Stimulated activated effector memory CD8-positive, alpha-beta T cell treated with anti-CD3 and anti-CD28 coated beads, Interleukin-12 subunit alpha, Interleukin-12 subunit beta, amount 100 ng/mL, for 72 hours (primary cell): ENCODE measurements around the gene FHIT.

ENCODE experiments used
- ATAC-seq: fragments of 150-1000 bp; cut with Tn5 transposase; 2 replicates; pipeline ENCODE4 v1.10.0; 2021
- DNase-seq, 2 donors: peaks; one replicate each; pipeline ENCODE4 v3.0.0; 2021 to 2022; ENCODE audit warnings: low spot score in 2 of 2
- H3K27ac Mint-ChIP-seq: one replicate; pipeline ENCODE4 v1.8.0; 2022; ENCODE audit warnings: mild to moderate bottlenecking, mixed read lengths
- H3K36me3 Mint-ChIP-seq: one replicate; pipeline ENCODE4 v1.8.0; 2022; ENCODE audit warnings: mild to moderate bottlenecking, mixed read lengths
- H3K4me1 Mint-ChIP-seq: one replicate; pipeline ENCODE4 v1.8.0; 2022; ENCODE audit warnings: mixed read lengths
- H3K4me3 Mint-ChIP-seq: one replicate; pipeline ENCODE4 v1.8.0; 2022; ENCODE audit warnings: mild to moderate bottlenecking, mixed read lengths
- H3K9me3 Mint-ChIP-seq: one replicate; pipeline ENCODE4 v1.8.0; 2022; ENCODE audit warnings: mixed read lengths

The FHIT gene

DNA sequence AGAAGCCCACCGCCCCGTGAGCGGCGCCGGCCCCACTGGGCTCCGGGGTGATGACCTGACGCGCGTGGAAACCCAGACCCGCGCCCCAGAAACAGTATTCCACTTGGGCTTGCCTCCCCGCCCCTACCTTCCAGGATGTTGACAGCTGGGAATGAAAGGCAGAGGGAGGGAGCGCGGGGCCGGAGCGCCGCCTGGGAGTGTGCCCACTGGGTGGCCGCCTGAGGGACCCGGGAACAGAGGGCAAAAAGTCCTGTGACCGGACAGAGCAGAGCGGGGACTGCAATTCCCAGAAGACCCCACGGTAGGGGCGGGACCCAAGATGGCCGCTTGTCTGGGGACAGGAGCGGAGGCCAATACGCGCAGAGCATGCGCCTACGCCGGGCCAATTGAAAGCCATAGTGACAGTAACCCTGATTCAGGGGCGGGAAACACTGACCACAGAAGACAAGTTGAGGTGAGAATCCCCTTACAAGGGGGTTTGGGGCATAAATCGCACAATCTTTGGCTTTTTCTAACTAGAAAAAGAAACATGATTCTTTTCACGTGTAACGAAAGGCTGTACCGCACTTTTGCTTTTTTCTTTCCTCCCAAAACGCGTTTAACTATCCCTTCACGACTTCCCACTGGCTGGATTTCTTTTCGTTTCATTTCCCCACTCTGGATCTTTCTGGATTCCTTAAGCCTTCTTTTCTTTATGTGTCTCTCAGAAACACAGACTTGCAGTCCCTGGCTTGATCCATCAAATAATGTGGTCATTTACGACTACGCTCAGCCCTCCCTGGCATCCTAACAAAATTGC lies at the start of gene FHIT:
TSS of gene FHIT (minus strand) at position 279 of the 799 bp plus-strand sequence.
- Mint-ChIP-seq H3K4me1 (peaks cover 20% of the 10 kb centered on the region), H3K27ac (peak within 1 kb of the TSS; percentile 85), H3K36me3 (no peaks in the 10 kb centered on the region), H3K4me3 (peak within 1 kb of the TSS; percentile 70), H3K9me3 (no peaks in the 10 kb centered on the region)
- peak; percentile 97 for ATAC-seq
- DNase-seq: peak; percentile 68 to 86

DNA sequence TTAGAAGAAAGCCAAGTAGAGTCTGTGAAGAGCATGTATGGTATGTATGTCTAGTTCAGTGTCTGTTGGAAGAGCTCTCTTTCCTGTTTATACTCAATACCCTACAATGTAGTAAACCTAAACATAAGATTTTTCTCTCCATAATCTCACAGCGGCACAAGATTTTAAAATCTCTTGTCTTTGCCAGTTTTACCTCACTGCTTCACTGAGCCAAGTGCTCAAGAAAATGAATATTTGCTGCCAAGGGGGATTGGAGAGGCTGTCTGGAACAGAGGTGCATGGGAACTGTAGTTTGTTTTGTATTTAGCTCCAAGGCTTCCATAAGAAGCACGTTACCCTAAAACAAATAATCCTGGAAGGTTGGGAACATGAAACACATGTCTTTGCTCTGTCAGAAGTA lies 49.5 kb upstream of the FHIT start:
- DNase-seq (no peak), ATAC-seq (no peak)
- H3K9me3 Mint-ChIP-seq: peaks cover under 1% of the 10 kb centered on the region
- H3K36me3 Mint-ChIP-seq: no peaks in the 10 kb centered on the region
- no peak overlapping the region for H3K4me3 Mint-ChIP-seq
- no peak overlapping the region for H3K27ac Mint-ChIP-seq
- no peaks in the 10 kb centered on the region for H3K4me1 Mint-ChIP-seq

DNA sequence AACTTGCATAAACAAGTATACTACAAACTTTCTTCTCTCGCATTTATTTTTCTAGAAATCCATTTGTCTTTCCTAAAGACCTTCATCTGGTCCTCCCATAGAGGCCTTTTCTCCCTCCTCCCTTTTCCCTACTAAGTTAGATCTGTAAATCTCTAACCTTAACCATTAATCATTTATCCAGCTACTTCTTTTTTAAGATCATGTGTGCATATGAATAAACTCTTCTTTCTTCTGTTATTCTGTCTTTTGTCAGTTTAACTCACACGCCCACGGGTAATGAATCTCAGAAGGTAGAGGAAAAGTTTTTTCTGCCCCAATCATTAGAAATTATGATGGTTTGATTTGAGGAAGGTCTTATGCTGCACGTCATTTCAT lies 48.7 kb upstream of the FHIT start:
- no peaks in the 10 kb centered on the region for H3K9me3 Mint-ChIP-seq
- H3K36me3 Mint-ChIP-seq: no peaks in the 10 kb centered on the region
- no peak overlapping the region for H3K4me3 Mint-ChIP-seq
- no peak for ATAC-seq
- H3K4me1 Mint-ChIP-seq: no peaks in the 10 kb centered on the region
- no peak overlapping the region for H3K27ac Mint-ChIP-seq
- DNase-seq: no peak

DNA sequence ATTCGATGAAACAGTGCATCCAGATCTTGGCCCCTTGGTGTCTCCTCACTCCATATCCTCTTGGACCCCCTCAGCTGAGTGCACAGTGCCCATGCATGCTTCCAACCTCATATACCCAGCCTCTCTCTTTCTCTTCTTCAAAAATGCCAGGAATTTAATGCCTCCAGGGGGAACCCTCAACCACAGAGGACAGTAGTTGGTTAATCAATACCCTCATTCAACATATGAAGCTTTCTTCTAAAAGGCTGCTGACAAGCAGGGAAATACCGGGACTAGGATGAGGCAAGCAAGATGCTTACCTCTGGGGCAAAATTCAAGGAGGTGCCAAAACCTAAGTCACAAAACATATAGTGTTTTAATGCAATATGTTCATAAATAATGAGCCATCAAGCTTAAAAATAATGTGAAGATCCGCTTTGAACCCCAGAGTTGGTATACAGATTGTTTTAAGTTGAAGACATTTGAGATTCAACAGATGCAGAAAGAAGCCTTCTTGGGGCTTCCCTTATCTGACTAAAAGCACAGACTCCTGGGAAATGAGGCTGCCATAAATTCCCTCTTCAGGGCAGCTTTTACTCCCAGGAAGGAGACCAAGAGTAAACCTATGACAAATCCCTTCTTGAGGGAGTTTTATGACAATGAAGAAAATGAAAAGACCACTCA lies 48.2 kb upstream of the FHIT start:
- Mint-ChIP-seq H3K4me1 (no peaks in the 10 kb centered on the region), H3K36me3 (no peaks in the 10 kb centered on the region), H3K4me3 (no peak overlapping the region), H3K27ac (no peak overlapping the region), H3K9me3 (no peaks in the 10 kb centered on the region)
- no peak for DNase-seq
- ATAC-seq: no peak

DNA sequence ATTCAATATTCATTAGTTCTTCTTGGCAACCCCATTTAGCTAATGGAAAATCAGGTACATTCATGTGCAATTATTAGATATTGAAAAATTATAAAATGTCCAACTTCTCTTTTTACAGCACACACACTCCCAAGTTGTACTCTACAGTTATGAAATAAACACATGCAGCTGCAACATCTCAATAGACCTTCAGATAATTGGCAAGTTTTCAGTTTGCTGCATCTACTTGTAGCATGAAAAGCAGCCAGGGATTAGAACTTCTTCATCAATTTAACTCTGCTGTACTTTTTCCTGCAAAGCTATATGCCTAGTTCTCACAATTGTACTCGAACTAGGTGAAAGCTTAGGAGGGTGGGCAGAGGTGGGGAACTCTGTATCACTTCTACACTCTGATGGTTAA lies 46.6 kb upstream of the FHIT start:
- no peak for DNase-seq
- no peaks in the 10 kb centered on the region for H3K4me1 Mint-ChIP-seq
- H3K9me3 Mint-ChIP-seq: no peaks in the 10 kb centered on the region
- H3K36me3 Mint-ChIP-seq: no peaks in the 10 kb centered on the region
- H3K27ac Mint-ChIP-seq: no peak overlapping the region
- no peak for ATAC-seq
- no peak overlapping the region for H3K4me3 Mint-ChIP-seq

GRCh38 chr3:61288446-61288845 lies 37.2 kb upstream of the FHIT start:
- no peak overlapping the region for H3K27ac Mint-ChIP-seq
- no peaks in the 10 kb centered on the region for H3K4me1 Mint-ChIP-seq
- DNase-seq (no peak), ATAC-seq (no peak)
- no peaks in the 10 kb centered on the region for H3K9me3 Mint-ChIP-seq
- H3K36me3 Mint-ChIP-seq: no peaks in the 10 kb centered on the region
- no peak overlapping the region for H3K4me3 Mint-ChIP-seq

- Mint-ChIP-seq H3K27ac (no peak overlapping the region), H3K4me1 (no peaks in the 10 kb centered on the region), H3K4me3 (no peak overlapping the region), H3K36me3 (no peaks in the 10 kb centered on the region), H3K9me3 (no peaks in the 10 kb centered on the region)
- DNase-seq (no peak), ATAC-seq (no peak)
These were observed 32.6 kb upstream of the FHIT start for GRCh38 chr3:61283876-61284275.

- H3K4me3 Mint-ChIP-seq: no peak overlapping the region
- ATAC-seq: peak; percentile 40
- no peaks in the 10 kb centered on the region for H3K36me3 Mint-ChIP-seq
- no peaks in the 10 kb centered on the region for H3K4me1 Mint-ChIP-seq
- DNase-seq: no peak
- no peak overlapping the region for H3K27ac Mint-ChIP-seq
- H3K9me3 Mint-ChIP-seq: peaks cover 3% of the 10 kb centered on the region
These were observed 27.5 kb upstream of the FHIT start for GRCh38 chr3:61278713-61279112.

- ATAC-seq: no peak
- DNase-seq: no peak
- no peaks in the 10 kb centered on the region for H3K4me1 Mint-ChIP-seq
- H3K36me3 Mint-ChIP-seq: no peaks in the 10 kb centered on the region
- H3K9me3 Mint-ChIP-seq: peaks cover 3% of the 10 kb centered on the region
- no peak overlapping the region for H3K27ac Mint-ChIP-seq
- H3K4me3 Mint-ChIP-seq: no peak overlapping the region
These were observed 26.2 kb upstream of the FHIT start for GRCh38 chr3:61277411-61277810.

- Mint-ChIP-seq H3K9me3 (no peaks in the 10 kb centered on the region), H3K27ac (no peak overlapping the region), H3K4me3 (no peak overlapping the region), H3K4me1 (no peaks in the 10 kb centered on the region), H3K36me3 (no peaks in the 10 kb centered on the region)
- ATAC-seq (no peak), DNase-seq (no peak)
These were observed 18.2 kb upstream of the FHIT start for GRCh38 chr3:61269435-61269834.

- Mint-ChIP-seq H3K9me3 (no peaks in the 10 kb centered on the region), H3K27ac (no peak overlapping the region), H3K36me3 (no peaks in the 10 kb centered on the region), H3K4me3 (no peak overlapping the region), H3K4me1 (no peaks in the 10 kb centered on the region)
- ATAC-seq (no peak), DNase-seq (no peak)
These were observed 17.4 kb upstream of the FHIT start for GRCh38 chr3:61268644-61269043.

GRCh38 chr3:61264281-61264680 lies 13.0 kb upstream of the FHIT start:
- no peaks in the 10 kb centered on the region for H3K36me3 Mint-ChIP-seq
- no peak for ATAC-seq
- no peaks in the 10 kb centered on the region for H3K4me1 Mint-ChIP-seq
- H3K9me3 Mint-ChIP-seq: peaks cover 7% of the 10 kb centered on the region
- no peak for DNase-seq
- no peak overlapping the region for H3K4me3 Mint-ChIP-seq
- no peak overlapping the region for H3K27ac Mint-ChIP-seq

DNA sequence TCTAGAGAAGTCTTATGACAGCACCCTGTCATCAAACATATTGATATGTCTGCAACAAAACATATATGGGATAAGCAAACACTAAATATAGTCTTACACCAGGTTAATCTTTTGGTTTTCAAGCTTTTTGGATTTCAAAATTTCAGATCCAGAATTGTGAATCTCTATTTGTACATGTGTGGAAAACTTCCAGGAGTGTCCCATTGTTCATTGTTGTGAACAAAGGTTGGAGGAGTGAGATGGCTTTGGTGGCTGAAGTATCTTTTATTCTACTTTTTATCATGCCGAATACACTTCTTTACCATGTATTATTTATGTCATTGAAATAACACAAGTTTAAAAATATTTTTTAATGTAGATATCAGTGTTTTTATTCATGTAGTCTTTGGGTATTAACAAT lies 5.9 kb upstream of the FHIT start:
- H3K4me1 Mint-ChIP-seq: peaks cover under 1% of the 10 kb centered on the region
- no peak for ATAC-seq
- no peaks in the 10 kb centered on the region for H3K36me3 Mint-ChIP-seq
- DNase-seq: no peak
- H3K27ac Mint-ChIP-seq: no peak overlapping the region
- H3K9me3 Mint-ChIP-seq: peaks cover 7% of the 10 kb centered on the region
- no peak overlapping the region for H3K4me3 Mint-ChIP-seq

DNA sequence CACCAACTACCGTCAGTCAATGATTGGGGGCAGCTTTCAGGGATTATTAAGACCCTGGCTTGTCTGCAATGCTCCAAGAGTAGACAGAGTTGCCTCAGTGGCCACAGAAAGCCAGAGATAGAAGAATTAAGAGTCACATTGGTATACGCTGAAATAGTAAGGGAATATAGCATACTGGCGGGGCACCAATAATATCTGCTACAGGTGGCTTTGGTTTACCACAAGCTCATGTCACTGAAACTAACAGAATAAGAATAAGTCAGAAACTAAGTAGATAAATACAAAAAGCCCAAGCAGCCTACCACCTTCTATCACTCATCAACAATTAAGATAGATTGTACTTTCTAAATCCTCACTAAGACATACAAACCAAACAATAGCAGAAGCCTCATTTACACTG lies 2.5 kb upstream of the FHIT start:
- ATAC-seq (no peak), DNase-seq (no peak)
- H3K4me1 Mint-ChIP-seq: peaks cover 20% of the 10 kb centered on the region
- no peak overlapping the region for H3K27ac Mint-ChIP-seq
- no peaks in the 10 kb centered on the region for H3K36me3 Mint-ChIP-seq
- H3K9me3 Mint-ChIP-seq: no peaks in the 10 kb centered on the region
- no peak overlapping the region for H3K4me3 Mint-ChIP-seq

GRCh38 chr3:61252836-61253235 lies 1.6 kb upstream of the FHIT start:
- H3K9me3 Mint-ChIP-seq: no peaks in the 10 kb centered on the region
- H3K36me3 Mint-ChIP-seq: no peaks in the 10 kb centered on the region
- H3K27ac Mint-ChIP-seq: no peak overlapping the region
- DNase-seq: no peak
- H3K4me1 Mint-ChIP-seq: peaks cover 20% of the 10 kb centered on the region
- H3K4me3 Mint-ChIP-seq: no peak overlapping the region
- no peak for ATAC-seq

DNA sequence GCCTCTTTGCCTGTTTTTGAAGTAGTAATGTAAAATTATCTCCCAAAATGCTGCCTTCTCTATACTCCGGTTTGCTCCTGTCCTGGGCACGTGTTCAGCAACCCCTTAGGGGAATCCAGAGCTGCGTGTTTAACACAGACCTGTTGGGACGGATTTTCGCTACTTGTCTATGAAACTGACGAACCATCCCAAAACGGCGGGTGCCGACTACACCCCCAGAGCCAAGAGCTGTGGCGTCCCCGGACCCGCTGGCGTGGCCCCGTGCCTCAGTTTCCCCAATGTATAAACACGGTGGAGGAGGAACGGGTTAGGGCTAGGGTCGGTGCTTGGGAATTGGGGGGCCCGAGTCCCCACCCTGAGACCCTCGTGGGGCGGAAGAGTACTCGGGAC lies 473 bp downstream of the FHIT start:
- H3K9me3 Mint-ChIP-seq: no peaks in the 10 kb centered on the region
- peak overlapping the region; percentile 85 for H3K27ac Mint-ChIP-seq
- DNase-seq: peak; percentile 2 to 46
- H3K36me3 Mint-ChIP-seq: no peaks in the 10 kb centered on the region
- H3K4me3 Mint-ChIP-seq: peak overlapping the region; percentile 70
- peaks cover 20% of the 10 kb centered on the region for H3K4me1 Mint-ChIP-seq
- no peak for ATAC-seq
